Ramos (cell line): ENCODE results near the gene POC1A.

Experiments used
- in situ Hi-C: fragments of 300-500 bp; cut with MboI; formaldehyde crosslinking; loops from one replicate; pipeline ENCODE4 v1.14.3; 2022; ENCODE audit warnings: low sequenced_read_pairs; ENCODE audit not compliant: unreplicated experiment

POC1A gene

GRCh38 chr3:52154135-52155094, at the start of gene POC1A:
Gene POC1A, minus strand, starts transcription at chr3:52154423. Its CDS starts 51 bp downstream, at chr3:52154372.
- in situ Hi-C loops = no loop called here

- in situ Hi-C loops = no loop called here
Measured at GRCh38 chr3:52203701-52204100, 49.5 kb upstream of the POC1A start.

DNA sequence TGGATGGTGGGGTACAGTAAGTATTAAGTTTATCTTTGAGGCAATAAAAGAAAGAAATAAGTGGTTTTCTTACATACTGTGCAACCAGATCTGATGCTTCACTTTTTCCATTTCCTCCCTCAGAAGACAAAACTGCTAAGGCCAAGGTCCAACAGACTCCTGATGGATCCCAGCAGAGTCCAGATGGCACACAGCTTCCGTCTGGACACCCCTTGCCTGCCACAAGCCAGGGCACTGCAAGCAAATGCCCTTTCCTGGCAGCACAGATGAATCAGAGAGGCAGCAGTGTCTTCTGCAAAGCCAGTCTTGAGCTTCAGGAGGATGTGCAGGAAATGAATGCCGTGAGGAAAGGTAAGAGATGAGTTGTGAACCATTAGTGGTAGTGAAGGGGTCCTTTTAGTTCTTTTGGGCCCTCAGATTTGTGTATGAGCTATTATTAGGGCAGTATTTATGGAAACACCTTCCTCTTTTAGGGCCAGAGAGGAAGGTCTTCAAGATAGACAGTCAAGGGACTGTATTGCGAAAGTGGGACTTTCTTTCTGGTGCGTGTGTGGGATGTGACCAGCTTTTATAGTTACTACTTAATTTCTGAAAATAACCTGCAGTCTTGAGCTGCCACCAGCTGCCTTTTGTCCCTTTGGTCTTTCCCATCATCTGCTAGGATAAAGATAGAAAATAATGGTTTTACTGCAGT, 48.3 kb upstream of the POC1A start:
- in situ Hi-C loops = no loop called here

DNA sequence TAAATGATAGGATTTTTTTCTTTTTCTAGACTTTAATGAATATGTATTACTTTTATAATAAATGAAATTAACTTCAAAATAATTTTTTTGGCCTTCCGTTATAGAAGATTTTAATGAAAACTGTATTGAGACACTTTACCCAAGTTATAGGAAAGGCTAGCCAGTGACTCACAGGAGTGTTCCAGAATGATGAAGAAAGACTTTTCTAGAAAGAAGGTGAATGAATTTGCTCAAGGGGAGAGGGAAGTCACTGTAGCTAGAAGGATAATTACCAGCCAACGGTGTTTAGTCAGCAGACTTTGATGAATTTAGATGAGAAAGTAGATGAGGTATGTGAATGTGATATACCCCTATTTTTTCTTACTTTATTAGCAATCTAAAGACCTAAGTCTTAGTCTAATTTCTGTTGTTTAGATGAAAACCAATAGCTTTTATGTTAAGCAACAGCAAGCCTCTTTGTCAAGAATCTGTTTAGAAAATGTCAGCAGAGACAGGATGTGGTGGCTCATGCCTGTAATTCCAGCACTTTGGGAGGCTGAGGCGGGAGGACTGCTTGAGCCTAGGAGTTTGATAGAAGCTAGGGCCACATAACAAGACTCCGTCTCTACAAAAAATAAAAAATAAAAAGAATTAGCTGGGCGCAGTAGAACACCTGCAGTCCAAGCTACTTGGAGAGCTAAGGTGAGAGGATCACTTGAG, 46.9 kb upstream of the POC1A start:
- in situ Hi-C loops = no loop called here

GRCh38 chr3:52198643-52199608, 44.7 kb upstream of the POC1A start:
- in situ Hi-C loops = no loop called here

- in situ Hi-C loops = no loop called here
Measured at GRCh38 chr3:52197842-52198625, 43.8 kb upstream of the POC1A start, which contains the start of gene ALAS1. Gene ALAS1, plus strand, starts transcription at chr3:52198160. Its CDS starts 1,082 bp downstream, at chr3:52199242.

DNA sequence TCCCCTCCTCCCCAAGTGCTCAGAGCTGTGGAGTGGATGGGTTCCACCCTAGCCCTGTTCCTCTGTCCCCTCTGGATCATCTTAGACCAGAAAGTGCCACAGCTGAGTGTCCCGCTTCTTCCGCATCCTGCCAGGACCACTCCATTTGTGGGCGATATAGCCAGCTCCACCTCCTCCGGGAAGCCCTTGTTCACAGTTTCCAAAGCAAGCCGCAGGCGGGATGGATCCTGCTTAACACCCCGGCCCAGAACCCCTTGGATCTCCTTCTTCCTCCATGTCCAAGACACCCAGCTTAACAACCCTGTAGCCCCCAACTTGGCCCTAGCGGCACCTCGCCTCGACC, 43.2 kb upstream of the POC1A start:
- in situ Hi-C loops = no loop called here

DNA sequence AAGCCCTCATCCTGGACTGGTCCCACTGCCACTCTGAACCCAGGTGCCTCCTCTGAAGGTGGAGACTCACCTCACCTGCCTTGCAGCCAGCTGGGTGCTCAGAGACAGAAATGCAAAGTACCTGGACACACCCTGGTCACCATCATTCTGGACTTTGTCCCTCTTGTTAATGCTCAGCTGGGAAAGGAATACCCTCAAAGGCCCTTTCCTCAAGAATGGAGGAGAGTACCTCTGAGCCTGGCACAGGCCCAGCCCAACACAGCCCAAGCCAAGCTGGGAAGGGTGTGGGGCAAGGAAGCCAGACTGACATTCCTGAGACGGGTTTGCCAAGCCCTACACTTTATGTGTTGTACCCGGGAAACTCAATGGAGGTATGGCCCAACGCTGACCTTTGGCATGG, 42.8 kb upstream of the POC1A start:
- in situ Hi-C loops = no loop called here

DNA sequence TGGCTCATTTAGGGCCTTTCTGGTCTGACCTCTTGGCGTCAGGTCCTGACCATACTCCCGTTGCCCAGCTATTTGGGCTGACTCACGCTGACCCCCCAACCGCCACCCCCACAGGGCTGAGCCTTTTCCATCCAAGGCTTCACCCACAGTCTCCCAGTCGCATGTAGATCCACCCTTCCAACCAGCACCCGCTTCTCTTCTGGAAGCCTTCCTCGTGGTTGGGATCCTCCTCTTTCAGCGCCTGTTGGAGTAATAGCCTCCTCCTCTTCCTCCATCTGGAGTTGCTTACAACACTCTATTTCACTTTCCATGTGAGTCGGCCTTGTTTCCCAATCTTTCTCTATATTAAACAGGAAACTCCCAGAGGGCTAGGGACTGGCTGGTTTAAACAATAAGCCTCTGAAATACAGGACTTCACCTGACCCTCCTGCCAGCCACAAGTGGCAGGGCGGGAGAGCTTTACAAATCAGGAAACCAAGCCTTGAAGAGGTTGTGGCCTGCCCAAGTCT, 41.7 kb upstream of the POC1A start:
- in situ Hi-C loops = no loop called here

DNA sequence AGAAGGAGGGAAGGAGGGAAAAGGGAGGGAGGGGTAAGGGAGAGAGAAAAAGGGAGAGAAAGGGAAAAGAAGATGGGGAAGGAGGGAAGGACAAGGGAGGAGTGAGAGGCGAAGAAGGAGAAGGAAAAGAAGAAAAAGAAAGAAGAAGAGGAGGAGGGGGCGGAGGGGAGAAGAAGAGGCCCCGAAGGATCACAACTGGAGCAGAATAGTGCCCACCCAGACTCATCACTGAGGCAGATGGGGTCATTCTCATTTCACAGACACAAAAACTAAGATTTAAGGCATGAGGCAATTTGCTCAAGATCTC, 41.0 kb upstream of the POC1A start:
- in situ Hi-C loops = no loop called here

DNA sequence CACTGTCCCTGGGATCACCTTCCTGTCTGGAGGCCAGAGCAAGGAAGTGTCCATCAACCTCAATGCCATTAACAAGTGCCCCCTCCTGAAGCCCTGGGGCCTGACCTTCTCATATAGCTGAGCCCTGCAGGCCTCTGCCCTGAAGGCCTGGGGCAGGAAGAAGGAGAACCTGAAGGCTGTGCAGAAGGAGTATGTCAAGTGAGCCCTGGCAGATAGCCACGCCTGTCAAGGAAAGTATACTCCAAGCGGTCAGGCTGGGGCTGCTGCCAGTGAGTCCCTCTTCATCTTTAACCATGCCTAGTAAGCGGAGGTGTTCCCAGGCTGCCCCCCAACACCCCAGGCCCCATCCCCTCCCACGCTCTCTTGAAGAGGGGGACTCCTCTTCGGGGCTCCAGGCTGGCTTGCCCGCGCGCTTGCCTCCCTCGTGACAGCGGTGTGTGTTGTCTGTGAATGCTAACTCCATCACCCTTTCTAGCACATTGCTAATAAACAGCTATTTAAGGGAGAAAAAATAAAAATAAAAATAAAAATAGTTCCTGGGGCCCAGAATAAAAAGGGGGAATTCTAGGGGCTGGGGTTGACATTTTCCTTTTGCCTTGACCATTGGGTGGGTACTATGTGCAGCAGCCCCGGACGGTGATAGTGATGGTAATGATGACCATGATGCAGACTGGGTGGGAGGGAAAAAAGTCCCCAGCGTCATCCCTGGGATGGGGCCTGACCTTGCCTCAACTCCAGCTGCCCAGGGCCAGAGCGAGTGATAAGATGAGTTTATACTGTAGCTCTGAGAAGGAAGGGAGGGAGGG, 40.5 kb upstream of the POC1A start:
- in situ Hi-C loops = no loop called here

DNA sequence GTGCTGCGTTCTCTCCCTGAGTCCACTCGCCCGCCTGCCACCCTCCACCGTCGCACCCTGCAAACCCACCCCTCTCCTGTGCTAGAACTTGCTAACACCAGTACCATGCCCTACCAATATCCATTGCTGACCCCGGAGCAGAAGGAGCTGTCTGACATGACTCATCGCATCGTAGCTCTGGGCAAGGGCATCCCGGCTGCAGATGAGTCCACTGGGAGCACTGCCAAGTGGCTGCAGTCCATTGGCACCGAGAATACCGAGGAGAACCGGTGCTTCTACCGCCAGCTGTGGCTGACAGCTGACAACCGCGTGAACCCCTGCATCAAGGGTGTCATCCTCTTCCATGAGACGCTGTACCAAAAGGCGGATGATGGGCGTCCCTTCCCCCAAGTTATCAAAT, 38.8 kb upstream of the POC1A start:
- in situ Hi-C loops = no loop called here

- in situ Hi-C loops = no loop called here
Measured at GRCh38 chr3:52191663-52192062, 37.4 kb upstream of the POC1A start.

- in situ Hi-C loops = no loop called here
Measured at GRCh38 chr3:52190294-52191074, 36.3 kb upstream of the POC1A start.

DNA sequence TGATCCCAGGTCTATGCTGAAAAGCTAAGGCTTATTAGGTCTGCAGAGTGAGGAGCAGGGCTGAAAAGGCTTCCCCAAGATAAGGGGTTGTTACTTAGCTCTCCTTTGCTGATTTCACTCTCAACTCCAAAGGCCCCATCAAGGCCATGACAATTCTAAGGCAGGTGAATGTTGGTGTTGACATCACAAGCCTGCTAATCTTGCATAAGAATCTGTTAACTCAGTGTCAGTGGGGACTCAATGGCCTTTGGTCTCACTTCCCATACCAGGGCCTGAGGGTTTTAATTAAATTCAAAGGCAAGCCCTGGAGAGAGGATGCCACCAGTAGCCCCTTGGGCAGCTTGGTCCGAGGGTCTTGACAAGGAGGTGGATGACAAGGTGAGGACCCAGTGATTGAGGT, 34.3 kb upstream of the POC1A start:
- in situ Hi-C loops = no loop called here

DNA sequence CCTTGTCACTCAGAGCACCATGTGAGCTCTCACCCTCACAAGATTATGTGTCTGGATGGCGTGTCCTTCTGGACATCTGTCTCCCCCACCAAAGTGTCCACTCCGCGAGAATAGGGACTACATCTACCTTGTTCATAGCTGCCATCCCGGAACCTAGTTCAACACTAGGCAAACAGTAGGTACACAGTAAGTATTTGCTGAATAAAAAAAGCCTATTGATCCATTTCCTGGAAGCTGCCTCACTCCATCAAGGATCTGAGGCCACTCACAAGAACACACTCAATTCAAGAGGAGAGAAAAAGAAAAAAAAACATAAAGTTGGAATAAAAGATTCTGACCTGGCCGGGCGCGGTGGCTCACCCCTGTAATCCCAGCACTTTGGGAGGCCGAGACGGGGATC, 32.5 kb upstream of the POC1A start:
- in situ Hi-C loops = no loop called here

- in situ Hi-C loops = no loop called here
Measured at GRCh38 chr3:52185837-52186236, 31.6 kb upstream of the POC1A start.
